Stimulated activated CD8-positive, alpha-beta memory T cell treated with anti-CD3 and anti-CD28 coated beads, Interleukin-7, amount 100 ng/mL, for 48 hours (primary cell): ENCODE data around the gene SPTBN1.

Source experiments
- DNase-seq, 2 donors: peaks; one replicate each; pipeline ENCODE4 v3.0.0-alpha.2; 2020; ENCODE audit warnings: low read depth in 1 of 2; ENCODE audit errors: extremely low read depth in 1 of 2

SPTBN1 gene

GRCh38 chr2:54570925-54571694 lies 115.0 kb downstream of the SPTBN1 start:
- DNase-seq, result peak; percentile 56 to 84

- DNase-seq, result no peak
These were observed 116.1 kb downstream of the SPTBN1 start for GRCh38 chr2:54572262-54572635.

- peak in 1 of 2 donors; percentile 59 for DNase-seq
These were observed 116.8 kb downstream of the SPTBN1 start for GRCh38 chr2:54572636-54573536.

GRCh38 chr2:54573537-54573919 lies 117.4 kb downstream of the SPTBN1 start:
- DNase-seq, result no peak

- peak in 1 of 2 donors; percentile 68 for DNase-seq
These were observed 118.2 kb downstream of the SPTBN1 start for GRCh38 chr2:54574107-54574859.

- no peak for DNase-seq
These were observed 118.7 kb downstream of the SPTBN1 start for GRCh38 chr2:54574860-54575247.

- DNase-seq, result no peak
These were observed 119.3 kb downstream of the SPTBN1 start for GRCh38 chr2:54575379-54575888.

- no peak for DNase-seq
These were observed 120.9 kb downstream of the SPTBN1 start for GRCh38 chr2:54577035-54577434.

- DNase-seq, result no peak
These were observed 122.0 kb downstream of the SPTBN1 start for GRCh38 chr2:54577944-54578647.

GRCh38 chr2:54578648-54579045 lies 122.5 kb downstream of the SPTBN1 start:
- DNase-seq, result no peak

GRCh38 chr2:54579061-54579681 lies 123.0 kb downstream of the SPTBN1 start:
- DNase-seq, result no peak

- no peak for DNase-seq
These were observed 123.8 kb downstream of the SPTBN1 start for GRCh38 chr2:54579682-54580620.

GRCh38 chr2:54581326-54582039 lies 125.4 kb downstream of the SPTBN1 start:
- DNase-seq, result no peak

- DNase-seq, result no peak
These were observed 126.9 kb downstream of the SPTBN1 start for GRCh38 chr2:54582987-54583386.

GRCh38 chr2:54584598-54584997 lies 128.5 kb downstream of the SPTBN1 start:
- no peak for DNase-seq

- no peak for DNase-seq
These were observed 129.1 kb downstream of the SPTBN1 start for GRCh38 chr2:54585136-54585733.

GRCh38 chr2:54586062-54586461 lies 129.9 kb downstream of the SPTBN1 start:
- no peak for DNase-seq

GRCh38 chr2:54586494-54586893 lies 130.4 kb downstream of the SPTBN1 start:
- DNase-seq, result no peak
